Kidney epithelial cell (primary cell): ENCODE results near the gene TOMM7. TPM values are rescaled to one million over a fixed set of nuclear protein-coding genes. Genes with fewer than 3 reads are reported as not detected.

Source experiments
- DNase-seq: peaks from one replicate; pipeline ENCODE4 v3.0.0-alpha.2; 2010; ENCODE audit warnings: low read depth
- H3K27me3 ChIP-seq: 2 replicates; pipeline ENCODE4 v1.6.0; 2011; ENCODE audit warnings: low read length; ENCODE audit not compliant: control insufficient read depth, insufficient read depth
- H3K36me3 ChIP-seq: 2 replicates; pipeline ENCODE4 v1.5.1; 2011; ENCODE audit warnings: low read length; ENCODE audit not compliant: control insufficient read depth, insufficient read depth
- H3K4me3 ChIP-seq: 2 replicates; pipeline ENCODE4 v1.5.1; 2011; ENCODE audit warnings: low read depth, mild to moderate bottlenecking, control low read depth, low read length
- CTCF ChIP-seq: IDR thresholded peaks from 2 replicates; pipeline ENCODE4 v1.5.1; 2011; ENCODE audit warnings: mild to moderate bottlenecking, moderate library complexity, low read length, control low read depth, inconsistent platforms; ENCODE audit not compliant: insufficient read depth, poor library complexity, severe bottlenecking
- total RNA-seq: library from RNA; depleted of rRNA; stranded (reverse); fragments of >200 nt; gene quantifications from 2 replicates; pipeline ENCODE4 v1.2.3, GENCODE V29; 2015

The TOMM7 gene
- total RNA-seq, 1 donor from 2014 or later = 90.5 TPM

- H3K4me3 ChIP-seq = no peak overlapping the region
- H3K27me3 ChIP-seq = no peaks in the 10 kb centered on the region
- DNase-seq = no peak
- H3K36me3 ChIP-seq = no peaks in the 10 kb centered on the region
- no peak for TF ChIP-seq CTCF
These were observed 38.9 kb upstream of the TOMM7 start for GRCh38 chr7:22861576-22861975.

GRCh38 chr7:22860784-22861482 lies 38.3 kb upstream of the TOMM7 start:
- TF ChIP-seq CTCF = peak; percentile 23
- no peaks in the 10 kb centered on the region for H3K36me3 ChIP-seq
- H3K4me3 ChIP-seq = no peak overlapping the region
- H3K27me3 ChIP-seq = no peaks in the 10 kb centered on the region
- DNase-seq = no peak

GRCh38 chr7:22860337-22860736 lies 37.7 kb upstream of the TOMM7 start:
- Histone ChIP-seq H3K27me3 (no peaks in the 10 kb centered on the region), H3K4me3 (no peak overlapping the region), H3K36me3 (no peaks in the 10 kb centered on the region)
- no peak for DNase-seq
- TF ChIP-seq CTCF = no peak

- H3K36me3 ChIP-seq = no peaks in the 10 kb centered on the region
- no peak for DNase-seq
- TF ChIP-seq CTCF = no peak
- no peak overlapping the region for H3K4me3 ChIP-seq
- H3K27me3 ChIP-seq = no peaks in the 10 kb centered on the region
These were observed 37.1 kb upstream of the TOMM7 start for GRCh38 chr7:22859641-22860290.

- peak; percentile 69 for DNase-seq
- Histone ChIP-seq H3K36me3 (no peaks in the 10 kb centered on the region), H3K27me3 (no peaks in the 10 kb centered on the region), H3K4me3 (no peak overlapping the region)
- TF ChIP-seq CTCF = no peak
These were observed 36.3 kb upstream of the TOMM7 start for GRCh38 chr7:22858640-22859561.
